IPS-18c (cell line): ENCODE results near the gene REPS1.
"Not testable (repeated sequence)": the region's sequence is repeated elsewhere in the genome, so short reads cannot be mapped to it uniquely, and the experiment has no call there.

ENCODE experiments used
- H3K4me3 ChIP-seq: 2 replicates; pipeline ENCODE4 v1.7.0; 2013; ENCODE audit warnings: low read depth, mild to moderate bottlenecking, low read length, moderate library complexity; ENCODE audit not compliant: insufficient read depth
- H3K9me3 ChIP-seq: one replicate; pipeline ENCODE4 v1.6.1; 2013; ENCODE audit warnings: mild to moderate bottlenecking, low read length, moderate library complexity; ENCODE audit not compliant: control insufficient read depth, insufficient read depth

Gene REPS1

GRCh38 chr6:138958595-138958994 lies 29.5 kb downstream of the REPS1 start:
- H3K9me3 ChIP-seq: no peaks in the 10 kb centered on the region
- H3K4me3 ChIP-seq: no peak overlapping the region

DNA sequence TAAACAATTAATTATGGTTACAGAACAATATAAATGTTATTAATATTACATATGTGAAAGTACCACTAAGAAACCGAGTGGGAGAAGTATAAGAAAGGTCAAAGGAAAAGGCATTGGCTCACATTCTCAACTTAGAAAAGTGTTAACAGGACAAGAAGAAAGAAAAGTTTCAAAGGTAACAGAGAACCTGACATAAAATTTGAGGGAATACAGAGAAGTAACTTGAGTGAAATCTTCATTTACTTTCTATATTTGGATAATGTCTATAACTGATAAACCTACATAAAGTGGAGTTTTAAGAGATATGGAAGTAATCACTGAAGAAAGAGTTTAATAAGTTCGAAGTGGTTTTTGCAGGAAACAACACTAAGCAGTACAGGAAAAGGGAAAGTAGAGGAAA lies 30.1 kb downstream of the REPS1 start:
- Histone ChIP-seq H3K4me3 (no peak overlapping the region), H3K9me3 (no peaks in the 10 kb centered on the region)

DNA sequence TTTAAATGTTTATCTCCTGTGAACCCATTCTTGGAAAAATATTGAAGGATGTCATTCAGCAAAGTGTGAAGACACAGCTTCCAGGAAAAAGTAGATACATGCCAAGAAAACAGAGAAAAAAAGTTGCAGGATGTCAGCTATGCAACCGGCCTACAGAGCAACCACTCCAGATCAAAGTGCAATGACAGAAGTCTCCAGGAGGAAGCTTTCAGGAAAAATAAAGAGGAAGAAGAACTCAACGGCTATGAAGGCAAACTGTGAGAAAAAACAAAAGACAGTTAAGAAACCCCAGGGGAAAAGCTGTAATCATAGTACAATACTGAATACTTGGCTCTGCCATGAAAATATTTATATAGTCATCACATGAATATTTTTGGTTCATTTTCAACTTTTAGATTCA lies 30.6 kb downstream of the REPS1 start:
- Histone ChIP-seq H3K4me3 (no peak overlapping the region), H3K9me3 (no peaks in the 10 kb centered on the region)

DNA sequence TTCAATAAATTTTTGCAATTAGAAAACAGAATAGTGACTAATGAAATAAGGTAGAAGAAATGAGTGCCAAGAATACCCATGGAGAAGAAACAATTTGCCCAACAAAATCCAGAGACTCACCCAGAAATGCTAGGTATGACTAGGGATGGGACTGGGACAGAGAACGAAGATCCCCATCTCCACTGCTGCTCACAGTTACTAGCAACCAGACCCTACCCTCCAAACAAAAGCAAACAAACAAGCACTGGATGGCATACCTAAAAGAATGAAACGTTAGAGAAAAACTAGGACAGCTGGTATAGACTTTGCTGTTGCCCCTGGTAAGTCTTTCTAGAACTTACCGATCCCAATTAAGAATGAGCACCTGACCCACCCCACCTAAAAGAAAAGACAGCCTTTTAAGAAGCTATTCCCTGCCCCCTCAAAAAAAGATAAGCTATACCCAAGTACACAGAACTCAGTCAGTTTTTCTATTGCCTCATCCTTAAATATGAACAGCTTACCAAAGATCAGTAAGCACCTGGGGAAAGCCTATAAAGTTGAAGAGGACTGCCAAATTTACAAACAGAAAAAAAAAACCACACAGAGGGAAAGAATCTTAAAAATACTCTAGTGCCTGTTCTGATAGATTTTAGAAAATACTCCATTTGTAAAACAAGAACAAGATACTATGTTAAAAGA lies 31.7 kb downstream of the REPS1 start:
- Histone ChIP-seq H3K9me3 (no peaks in the 10 kb centered on the region), H3K4me3 (no peak overlapping the region)

DNA sequence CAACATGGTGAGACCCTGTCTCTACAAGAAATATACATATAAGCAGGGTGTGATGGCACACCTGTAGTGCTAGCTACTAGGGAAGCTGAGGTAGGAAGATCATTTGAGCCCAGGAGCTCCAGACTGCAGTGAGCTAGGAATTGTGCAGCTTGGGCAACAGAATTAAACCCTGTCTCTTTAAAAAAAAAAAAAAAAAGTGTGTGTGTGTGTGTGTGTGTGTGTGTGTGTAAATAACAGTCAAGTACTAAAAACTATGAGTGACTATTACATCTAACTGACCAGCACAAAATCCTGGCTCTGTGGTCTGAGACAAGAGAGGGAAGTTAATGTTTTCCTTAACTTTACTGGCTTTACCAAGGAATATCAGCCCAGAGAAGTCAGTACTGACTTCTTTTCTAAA lies 32.8 kb downstream of the REPS1 start:
- Histone ChIP-seq H3K4me3 (no peak overlapping the region), H3K9me3 (no peaks in the 10 kb centered on the region)

GRCh38 chr6:138953451-138953850 lies 34.6 kb downstream of the REPS1 start:
- H3K9me3 ChIP-seq: no peaks in the 10 kb centered on the region
- no peak overlapping the region for H3K4me3 ChIP-seq

DNA sequence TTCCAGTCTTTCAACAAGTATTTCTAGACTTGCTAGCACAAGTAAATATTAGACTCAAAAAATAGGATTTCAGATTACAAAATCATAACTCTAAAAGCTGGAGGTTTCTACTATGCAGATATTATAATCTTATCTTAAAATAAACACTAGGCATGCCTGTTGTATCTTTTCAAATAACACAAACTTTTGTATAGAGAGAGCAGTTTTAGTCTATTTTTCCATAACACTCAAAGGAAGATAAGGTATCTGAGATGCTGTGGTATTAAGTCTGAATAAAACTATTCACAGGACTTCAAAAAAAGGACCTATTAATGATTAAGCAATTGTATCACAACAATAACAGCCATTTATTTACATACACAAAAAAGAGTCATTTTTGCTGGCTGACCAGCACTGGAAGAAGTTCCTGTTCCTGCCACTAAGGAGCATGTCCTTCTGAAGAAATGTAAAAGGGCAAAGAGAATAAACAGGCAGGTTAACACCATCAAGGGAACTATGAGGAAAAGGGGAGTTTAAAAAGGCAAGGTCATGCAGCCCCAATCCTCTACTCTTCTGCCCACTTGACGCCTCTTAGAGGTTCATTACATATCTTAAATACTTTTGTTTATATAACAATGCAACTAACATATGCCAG lies 39.4 kb downstream of the REPS1 start:
- H3K9me3 ChIP-seq: no peaks in the 10 kb centered on the region
- no peak overlapping the region for H3K4me3 ChIP-seq

DNA sequence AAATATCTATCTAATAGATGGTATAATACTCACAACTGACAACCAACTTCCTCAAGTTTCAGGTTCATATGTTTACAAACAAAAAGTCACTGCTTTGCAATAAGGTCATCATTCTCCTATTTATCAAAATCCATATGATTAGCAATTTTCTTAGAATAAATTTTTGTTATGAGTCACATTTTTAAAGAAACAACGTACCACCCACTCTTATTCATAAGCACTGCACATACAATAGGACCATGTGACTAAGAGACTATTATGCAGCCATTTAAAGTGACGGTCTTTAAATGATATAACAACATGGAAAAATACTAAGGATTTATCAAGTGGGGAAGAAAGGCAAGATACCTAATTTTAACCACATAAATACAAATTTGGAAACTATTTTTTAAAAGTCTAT lies 40.0 kb downstream of the REPS1 start:
- Histone ChIP-seq H3K4me3 (no peak overlapping the region), H3K9me3 (no peaks in the 10 kb centered on the region)

- Histone ChIP-seq H3K4me3 (no peak overlapping the region), H3K9me3 (no peaks in the 10 kb centered on the region)
Observed at GRCh38 chr6:138945354-138945753, 42.7 kb downstream of the REPS1 start.

DNA sequence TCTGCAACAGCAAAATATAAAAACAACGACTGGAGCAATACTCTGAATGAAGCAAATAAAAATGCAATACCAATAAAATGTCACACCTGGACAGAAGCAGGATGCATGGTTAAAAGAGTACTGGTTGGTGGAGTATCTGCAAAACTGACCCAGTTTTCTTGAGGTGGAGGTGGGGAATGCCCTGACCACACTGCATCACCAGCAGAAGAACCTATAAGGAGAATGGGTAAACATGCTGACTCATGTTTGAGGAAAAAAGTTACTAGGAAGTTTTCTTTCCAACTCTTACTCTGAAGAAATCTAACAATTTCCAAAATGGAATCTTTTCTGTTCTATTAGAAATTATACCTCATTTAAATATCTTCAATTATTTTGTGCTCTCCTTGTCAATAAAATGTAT lies 43.6 kb downstream of the REPS1 start:
- Histone ChIP-seq H3K4me3 (no peak overlapping the region), H3K9me3 (no peaks in the 10 kb centered on the region)

DNA sequence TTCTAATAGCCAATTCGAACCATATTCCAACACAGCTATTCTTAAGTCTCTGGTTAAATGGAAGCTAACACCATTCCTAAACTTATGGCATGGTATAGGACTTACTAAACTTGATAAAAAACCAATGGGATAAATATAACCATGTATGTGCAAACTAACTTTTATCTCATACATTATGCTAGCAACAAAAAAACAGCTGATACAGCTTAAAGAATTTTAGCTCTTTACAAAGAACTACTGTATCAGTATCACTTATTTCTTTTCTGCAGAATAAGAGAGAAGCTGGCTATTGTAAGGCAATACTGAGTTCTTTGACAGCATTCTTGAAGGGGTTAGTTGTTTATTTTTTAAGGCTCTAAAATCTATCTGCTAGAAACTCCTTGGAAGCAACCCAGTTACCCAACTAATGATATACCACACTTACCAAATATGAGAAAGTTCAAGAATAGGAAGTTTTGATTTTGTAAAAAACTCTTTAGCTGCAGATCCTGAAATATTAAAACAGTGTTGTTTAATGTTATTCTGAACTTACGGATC lies 44.9 kb downstream of the REPS1 start:
- no peak overlapping the region for H3K4me3 ChIP-seq
- no peaks in the 10 kb centered on the region for H3K9me3 ChIP-seq

GRCh38 chr6:138936873-138937272 lies 51.2 kb downstream of the REPS1 start:
- H3K4me3 ChIP-seq, H3K9me3 ChIP-seq: not testable (repeated sequence)

- Histone ChIP-seq H3K9me3 (no peaks in the 10 kb centered on the region), H3K4me3 (no peak overlapping the region)
Observed at GRCh38 chr6:138931660-138932059, 56.4 kb downstream of the REPS1 start.

DNA sequence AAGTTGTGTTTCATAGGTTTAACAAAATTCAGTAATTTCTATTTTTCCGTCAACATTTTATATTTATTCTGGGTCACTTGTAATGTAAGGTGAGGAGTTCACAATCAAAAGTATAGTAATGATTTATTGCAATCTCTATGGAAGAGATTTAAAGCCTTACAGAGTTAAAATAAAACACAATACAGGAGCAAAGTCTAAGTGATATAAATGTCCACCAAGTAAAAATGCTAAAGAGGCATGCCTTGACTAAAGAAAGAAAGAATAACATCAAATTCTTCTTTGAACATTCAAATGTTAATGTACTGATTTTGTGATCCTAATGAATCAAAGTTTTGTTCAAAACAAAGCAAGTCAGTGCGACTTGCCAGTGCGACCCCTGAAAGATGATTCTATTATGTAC lies 61.5 kb downstream of the REPS1 start:
- Histone ChIP-seq H3K9me3 (no peaks in the 10 kb centered on the region), H3K4me3 (no peak overlapping the region)

GRCh38 chr6:138925806-138926205 lies 62.2 kb downstream of the REPS1 start:
- H3K4me3 ChIP-seq: no peak overlapping the region
- H3K9me3 ChIP-seq: no peaks in the 10 kb centered on the region

DNA sequence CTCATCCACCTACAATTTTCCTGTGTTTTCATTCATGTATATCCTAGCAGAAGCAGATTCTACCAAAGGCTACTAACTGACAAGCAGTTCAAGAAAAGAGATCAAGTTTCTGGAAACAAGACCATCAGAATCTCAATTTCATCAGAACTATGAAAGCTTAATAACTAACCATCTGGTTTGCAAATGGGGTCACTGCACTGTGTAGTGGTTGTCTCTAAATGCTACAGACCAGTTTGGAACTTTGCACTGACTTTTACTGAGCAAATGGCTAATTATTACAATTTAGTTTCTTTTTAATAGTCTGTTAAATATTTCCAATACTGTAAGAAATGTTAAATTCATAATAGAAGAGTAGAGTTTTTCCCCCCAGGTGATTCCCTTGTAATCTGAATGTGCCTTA lies 64.5 kb downstream of the REPS1 start:
- Histone ChIP-seq H3K4me3 (no peak overlapping the region), H3K9me3 (no peaks in the 10 kb centered on the region)

DNA sequence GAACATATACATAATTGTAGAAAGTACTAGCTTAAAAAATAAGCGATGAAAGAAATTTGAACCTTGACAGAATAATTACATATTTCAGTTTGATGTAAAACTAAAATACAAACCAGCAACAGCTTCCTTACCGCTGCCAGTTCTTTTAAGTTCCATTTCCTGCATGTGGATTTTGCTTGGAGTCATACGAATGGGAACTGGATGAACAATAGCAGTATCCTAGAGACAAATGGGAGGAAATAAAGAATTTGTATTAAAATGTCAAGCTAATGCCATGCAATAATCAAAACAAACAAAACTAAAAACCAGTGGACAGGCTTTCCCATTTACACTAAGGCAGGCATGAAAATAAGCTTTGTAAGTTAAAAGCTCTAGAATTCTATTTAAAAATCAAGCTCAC lies 67.1 kb downstream of the REPS1 start:
- Histone ChIP-seq H3K9me3 (no peaks in the 10 kb centered on the region), H3K4me3 (no peak overlapping the region)

GRCh38 chr6:138914701-138915100 lies 73.4 kb downstream of the REPS1 start:
- Histone ChIP-seq H3K4me3 (no peak overlapping the region), H3K9me3 (no peaks in the 10 kb centered on the region)

DNA sequence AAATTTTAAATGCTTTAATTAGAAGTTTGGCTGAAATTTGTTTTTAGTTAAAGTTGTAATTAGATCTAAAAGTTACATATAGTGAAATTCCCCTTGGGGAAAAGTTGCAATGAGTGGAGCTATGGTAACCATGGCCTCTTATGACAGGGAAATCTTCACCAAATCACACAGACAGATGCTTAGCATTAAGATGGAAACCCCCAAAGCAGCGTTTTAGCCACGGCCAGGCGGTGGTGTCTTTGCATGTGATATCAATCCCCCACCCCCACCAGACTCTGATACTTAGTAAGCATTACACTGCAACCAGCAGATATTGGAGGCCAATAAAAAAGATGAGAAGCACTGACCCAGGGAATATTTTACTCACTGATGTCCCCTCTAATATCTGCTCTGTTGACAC lies 75.7 kb downstream of the REPS1 start:
- Histone ChIP-seq H3K4me3 (no peak overlapping the region), H3K9me3 (no peaks in the 10 kb centered on the region)
